Measurements from ENCODE around the gene TGIF1.

TGIF1 gene

GRCh38 chr18:3440341-3440740 lies 9.6 kb upstream of the TGIF1 start:
- DNase-seq, result no peak

DNA sequence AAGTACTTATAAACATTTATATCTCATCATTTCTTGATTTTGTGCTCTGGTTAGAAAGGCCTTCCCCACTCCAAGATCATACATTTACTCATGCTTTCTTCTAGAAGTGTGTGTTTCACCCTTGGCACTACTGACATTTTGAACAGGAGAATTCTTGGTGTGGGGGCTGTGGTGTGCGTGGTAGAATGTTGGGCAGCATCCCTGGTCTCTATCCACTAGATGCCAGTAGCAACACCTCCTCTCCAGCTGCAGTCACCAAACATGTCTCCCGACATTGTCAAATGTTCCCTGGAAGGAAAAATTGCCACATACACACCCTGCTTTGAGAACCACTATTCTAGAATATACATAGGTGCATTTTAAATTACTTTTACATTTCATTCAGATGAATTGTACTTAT lies 8.7 kb upstream of the TGIF1 start:
- DNase-seq, result no peak

DNA sequence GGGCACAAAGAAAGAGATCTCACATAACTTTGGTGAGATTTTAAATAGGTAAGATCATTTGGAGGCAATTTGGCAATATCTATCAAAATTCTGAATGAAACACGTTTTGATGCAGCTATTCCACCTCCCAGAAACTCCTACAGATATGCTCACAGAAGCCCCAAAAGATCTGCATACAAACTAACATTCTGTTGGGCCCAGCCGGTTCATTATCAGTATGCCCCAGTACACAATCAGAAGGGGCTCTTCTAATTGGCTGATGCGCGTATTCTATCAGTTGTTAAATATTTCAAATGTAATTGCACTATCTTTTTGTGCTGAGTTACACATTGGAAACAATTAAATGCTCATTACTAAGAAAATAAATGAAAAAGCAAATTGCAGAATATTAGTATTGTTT lies 7.1 kb upstream of the TGIF1 start:
- DNase-seq, result no peak

DNA sequence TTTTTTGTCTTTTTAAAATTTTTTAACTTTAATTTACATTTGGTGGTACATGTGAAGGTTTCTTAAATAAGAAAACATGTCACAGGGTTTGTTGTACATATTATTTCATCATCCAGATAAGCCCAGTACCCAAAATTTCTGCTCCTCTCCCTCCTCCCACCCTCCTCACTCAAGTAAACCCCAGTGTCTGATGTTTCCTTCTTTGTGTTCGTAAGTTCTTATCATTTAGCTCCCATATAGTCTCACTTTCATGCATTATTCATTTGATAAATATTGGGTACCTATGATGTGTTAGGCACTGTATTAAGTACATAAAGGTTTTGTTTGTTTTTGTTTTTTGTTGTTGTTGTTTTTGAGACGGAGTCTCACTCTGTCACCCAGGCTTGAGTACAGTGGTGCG lies 5.7 kb upstream of the TGIF1 start:
- DNase-seq, result no peak

- no peak for DNase-seq
Observed at GRCh38 chr18:3444954-3445353, 5.0 kb upstream of the TGIF1 start.

DNA sequence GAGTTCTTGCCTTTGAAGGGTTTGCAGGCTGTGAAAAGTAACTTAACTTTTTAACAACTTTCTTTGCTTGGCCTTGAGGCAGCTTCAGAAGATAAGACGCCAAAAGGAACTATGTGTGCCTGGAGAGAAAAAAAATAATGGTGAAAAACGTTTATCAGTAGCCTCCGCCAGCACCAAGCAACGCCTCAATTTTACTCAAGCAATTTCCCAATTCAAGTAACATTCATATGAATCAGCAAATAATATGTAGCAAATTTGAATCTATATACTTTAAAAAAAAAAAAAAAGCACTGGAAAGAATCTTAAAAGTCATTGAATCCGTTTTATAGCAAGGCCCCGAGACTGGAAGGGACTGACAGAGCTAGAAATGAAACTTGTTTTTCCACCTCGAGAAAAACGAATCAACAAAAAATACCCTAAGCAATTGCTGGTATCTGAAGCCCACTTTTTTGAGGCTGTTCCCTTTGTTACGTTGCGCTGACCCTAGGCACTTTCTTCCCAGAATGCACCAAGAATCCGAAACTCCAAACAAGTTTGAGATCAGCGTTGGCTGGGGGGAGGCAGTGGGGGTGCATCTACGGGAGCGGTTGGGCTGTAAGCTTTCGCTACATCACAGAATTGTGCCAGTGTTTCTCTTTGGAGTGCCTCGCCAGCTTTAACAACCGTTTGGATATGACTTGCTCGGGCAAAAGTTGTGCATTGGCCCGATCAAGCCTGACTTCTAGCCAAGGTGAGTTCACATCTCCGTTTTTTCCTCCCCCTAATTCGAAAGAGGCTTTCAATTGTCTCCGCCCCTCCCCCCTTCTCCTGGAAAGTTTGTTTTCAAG lies 2.7 kb upstream of the TGIF1 start:
- DNase-seq, result no peak

DNA sequence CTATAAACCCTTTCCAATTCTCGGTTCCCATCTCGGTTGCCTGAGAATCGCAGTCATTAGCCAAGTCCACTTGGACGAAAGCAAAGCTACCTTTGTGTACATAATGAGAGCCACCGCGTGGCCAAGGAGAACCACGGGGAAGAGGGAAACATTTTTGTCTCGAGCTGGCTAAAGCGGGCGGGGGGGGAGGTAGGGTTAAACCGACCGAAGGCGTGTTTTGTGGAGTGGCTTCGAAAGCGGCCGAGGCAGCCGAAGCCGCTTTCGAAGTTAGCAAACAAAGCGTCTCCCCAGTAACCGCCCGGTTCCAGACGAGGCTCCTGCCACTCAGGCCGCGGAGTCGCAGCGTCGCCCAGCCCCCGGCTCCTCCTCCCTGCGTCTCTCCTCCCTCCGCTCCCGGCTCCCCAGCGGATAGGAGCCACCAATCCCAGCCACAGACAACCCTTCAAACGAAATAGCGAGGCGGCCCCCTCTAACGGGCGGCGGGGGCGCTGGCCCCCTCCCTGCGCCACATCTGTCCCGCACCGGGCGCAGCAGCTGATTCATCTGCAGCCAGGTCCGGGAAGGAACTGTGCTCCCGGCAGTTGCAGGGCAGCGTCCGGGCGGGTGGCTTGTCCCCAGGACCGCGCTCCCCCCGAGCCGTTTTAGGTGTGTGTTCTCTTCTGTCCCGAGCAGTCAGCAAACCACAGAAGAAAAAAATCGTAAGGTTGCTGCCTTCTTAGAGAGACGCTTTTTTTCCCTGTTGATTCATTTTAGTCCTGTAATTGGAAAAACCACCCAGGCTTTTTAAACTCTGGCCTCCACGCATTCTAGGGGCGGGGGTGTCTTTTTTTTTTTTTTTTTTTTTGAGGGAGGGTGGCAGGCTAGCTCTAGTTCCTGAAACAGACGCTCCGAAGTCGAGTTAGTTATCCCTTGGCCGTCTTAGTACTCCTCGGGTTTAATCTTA lies 1.8 kb upstream of the TGIF1 start:
- peak; percentile 87 for DNase-seq

DNA sequence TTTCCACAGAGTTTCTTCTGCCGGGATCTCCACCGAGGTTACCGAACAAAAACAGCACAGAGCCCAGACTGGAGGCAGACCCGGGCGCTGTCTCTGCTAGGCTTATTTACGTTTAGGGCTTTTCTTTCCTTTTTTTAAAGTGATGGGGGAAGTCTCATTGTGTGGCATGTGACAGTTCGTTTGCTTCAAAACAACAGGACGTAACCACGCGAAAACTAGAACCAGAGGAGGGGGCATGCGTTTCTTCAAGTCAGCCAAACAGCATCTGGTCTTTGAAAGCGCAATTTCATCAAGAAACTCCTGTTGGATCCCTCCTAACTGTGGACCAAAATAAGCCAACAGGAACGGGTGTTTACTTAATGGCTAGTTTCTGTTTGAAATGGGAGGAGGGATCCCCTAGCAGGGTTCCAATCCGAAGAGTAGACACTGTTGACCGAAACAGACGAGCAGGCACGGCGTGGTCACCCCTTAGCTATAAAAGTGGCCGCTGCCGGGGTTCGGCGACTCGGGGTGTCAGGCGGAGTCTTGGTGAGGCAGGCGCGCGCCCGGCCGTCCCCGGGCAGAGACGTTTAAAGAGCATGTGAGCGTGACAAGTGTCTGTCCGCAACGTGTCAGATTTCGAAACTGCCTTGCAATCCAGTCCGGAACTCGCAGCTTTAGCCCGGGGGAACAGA lies 997 bp upstream of the TGIF1 start:
- DNase-seq, result no peak

DNA sequence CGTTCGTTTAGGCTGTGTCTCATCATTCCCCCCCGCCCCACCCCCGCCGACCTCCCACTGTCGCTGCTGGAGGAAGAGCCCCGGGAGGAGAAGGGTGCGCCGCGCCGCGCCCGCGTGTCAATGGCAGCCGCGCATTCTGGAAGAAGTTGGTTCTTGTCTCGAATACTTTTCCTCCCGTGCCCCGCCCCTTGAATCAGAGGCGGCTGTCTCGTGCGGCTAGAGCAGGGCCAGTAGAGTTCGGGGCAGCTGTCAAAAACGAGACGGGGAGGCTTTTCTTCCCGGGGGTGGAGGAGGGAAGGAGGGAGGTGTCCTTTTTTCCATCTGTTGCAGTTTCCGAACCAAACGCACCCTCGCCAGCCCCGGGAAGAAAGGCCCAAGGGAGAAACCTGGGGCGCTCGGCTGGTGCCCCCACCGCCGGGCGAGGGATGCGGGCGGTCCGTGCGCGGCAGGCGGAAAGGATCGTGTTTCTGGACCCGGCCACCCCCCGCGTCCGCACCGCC lies 410 bp upstream of the TGIF1 start:
- no peak for DNase-seq

GRCh38 chr18:3450799-3451182 lies 819 bp downstream of the TGIF1 start:
- no peak for DNase-seq

GRCh38 chr18:3451183-3451988 lies 1.4 kb downstream of the TGIF1 start:
- no peak for DNase-seq

GRCh38 chr18:3451989-3452749 lies 2.2 kb downstream of the TGIF1 start:
- DNase-seq, result no peak

GRCh38 chr18:3452750-3453539 lies 3.0 kb downstream of the TGIF1 start:
- no peak for DNase-seq

DNA sequence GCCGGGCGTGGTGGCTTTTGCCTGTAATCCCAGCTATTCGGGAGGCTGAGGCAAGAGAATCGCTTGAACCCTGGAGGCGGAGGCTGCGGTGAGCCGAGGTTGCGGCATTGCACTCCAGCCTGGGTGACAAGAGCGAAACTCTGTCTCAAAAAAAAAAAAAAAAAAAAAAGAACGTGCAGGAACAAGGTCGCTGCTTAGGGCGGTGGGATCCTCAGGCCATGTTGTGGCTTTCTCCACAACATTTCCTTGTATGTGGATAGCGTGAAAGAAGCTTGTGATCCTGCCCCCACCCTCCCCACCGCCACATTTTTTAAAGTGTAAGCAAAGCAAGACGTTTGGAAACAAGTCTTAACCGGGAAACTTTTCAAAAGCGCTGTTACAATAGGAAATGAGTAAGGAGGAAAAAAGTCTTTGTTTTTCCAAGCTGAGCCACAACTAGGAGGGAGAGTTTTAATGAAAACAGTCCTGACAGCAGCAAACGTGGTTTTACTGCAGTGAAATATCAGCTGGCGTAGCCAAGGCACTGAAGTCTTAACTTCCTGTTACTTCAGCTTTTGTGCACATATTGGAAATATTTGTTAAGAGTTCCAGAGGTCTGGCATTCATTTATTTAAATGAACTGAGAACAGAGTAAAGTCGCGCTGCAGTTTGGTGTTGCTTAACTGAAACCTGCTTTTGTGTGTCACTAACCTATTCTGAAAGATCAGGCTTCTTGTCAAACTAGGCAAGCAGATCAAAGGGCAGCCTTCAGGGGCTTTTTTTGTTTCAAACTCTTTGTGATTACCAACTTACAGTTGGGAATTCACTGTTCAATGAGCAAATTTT lies 3.8 kb downstream of the TGIF1 start:
- no peak for DNase-seq

DNA sequence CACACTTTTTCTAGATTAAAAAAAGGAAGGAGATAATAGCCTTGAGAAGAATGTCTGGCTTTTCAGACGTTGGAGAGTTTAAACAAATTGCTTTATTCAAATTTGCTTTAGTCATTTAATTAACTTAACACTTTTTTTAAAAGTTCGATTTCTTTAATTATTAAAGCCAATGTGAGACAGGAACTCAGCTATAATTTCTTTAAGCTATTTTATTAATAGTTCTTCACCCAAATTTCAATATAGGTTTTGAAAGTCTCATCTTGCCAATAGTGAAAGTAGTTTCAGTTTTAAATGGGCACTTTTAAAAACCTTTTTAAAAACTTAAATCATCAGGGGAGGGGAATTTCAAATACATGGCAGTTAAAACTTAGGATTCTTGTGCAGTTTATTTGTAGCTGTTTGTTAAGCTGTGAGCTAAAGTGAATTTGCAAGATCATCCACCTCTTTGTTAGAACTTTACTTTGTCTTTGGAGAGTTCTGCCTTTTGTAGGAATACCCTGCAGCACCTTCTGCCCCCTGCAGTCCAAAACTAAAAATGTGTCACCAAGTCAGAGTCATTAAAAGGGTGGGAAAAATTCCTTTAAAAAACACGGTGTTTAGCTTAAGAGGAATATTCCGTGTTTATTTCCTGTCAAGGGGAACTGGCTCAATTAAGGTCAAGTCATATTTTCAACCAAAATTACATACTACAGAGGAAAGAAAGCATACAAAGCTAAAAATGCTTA lies 4.6 kb downstream of the TGIF1 start:
- DNase-seq, result no peak

DNA sequence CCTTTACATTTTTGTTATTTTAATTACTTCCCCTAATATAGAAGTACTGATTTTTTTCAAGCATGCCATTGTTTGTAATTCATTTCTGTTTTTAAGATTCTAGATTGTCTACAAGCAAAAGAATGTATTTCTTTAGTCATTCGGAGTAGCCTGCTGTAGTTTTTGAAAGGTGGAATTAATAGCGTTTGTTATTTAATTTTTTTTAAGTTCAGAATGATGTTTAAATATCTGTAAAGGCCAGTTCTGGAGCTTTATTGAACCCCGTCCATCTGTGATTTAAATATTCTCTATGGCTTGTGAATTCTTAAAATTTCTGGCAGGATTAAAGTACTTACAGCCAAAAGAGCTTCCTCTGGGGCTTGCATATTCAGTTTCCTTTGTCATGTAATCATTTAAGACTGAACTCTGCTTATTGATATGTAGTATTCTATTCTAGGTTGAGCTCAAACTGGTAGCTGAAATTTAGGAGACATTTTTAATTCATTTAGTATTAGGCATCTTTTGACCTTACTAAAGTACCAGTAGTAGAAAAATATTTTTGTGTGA lies 5.2 kb downstream of the TGIF1 start:
- DNase-seq, result no peak

GRCh38 chr18:3455907-3456685 lies 6.1 kb downstream of the TGIF1 start:
- no peak for DNase-seq

DNA sequence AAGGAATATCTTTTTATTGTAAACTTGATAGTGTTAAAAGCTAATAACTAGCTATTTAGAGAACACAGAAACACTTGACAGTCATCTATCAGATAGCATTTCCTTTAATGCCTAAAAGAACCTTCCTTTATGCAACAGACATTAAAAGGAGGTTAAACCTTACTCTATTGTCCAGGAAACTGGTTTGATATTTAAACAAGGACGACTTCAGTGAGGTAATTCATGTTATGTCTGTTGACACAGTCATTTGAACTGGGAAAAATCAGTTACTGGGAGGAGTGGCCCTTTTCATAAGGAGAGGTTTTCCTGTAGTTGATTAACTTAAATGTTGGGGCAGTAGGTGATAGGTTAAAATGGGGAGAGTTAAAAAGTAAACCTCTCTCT lies 6.7 kb downstream of the TGIF1 start:
- DNase-seq, result peak; percentile 87
